HCT116 (cell line): Measurements from ENCODE around the gene TTBK1. TPM values are rescaled to one million over a fixed set of nuclear protein-coding genes. Genes with fewer than 3 reads are reported as not detected.

Experiments used
- ATAC-seq: fragments of 200-7000 bp; cut with Tn5 transposase; 2 replicates; pipeline ENCODE4 v1.9.1; 2020; ENCODE audit warnings: mild to moderate bottlenecking, moderate library complexity
- BruUV-seq: library from RNA; stranded (reverse); fragments of 400-500 nt; replicated peaks from 2 replicates; lab custom pipeline; 2021; lab: Mats Ljungman, UMichigan
- CTCF ChIA-PET: fragments of 300-600 bp; sonication (Branson Sonifier 250); formaldehyde crosslinking; loops from one replicate; lab custom pipeline; 2021; ENCODE audit warnings: antibody characterized with exemption; lab: Charles Lee
- POLR2A ChIA-PET: fragments of 300-600, 350-600 bp; sonication (Branson Sonifier 250); formaldehyde crosslinking; loops from one replicate; lab custom pipeline; 2021; ENCODE audit warnings: antibody characterized with exemption; lab: Charles Lee
- RAD21 ChIA-PET, 2 experiments: fragments of 300-600 bp; sonication (Branson Sonifier 250); formaldehyde crosslinking; loops; one replicate each; lab custom pipeline; 2023; ENCODE audit warnings: low total read pairs in 2 of 2; ENCODE audit not compliant: uncharacterized antibody in 2 of 2, unreplicated experiment in 2 of 2, low non-redundant PET in 1 of 2; lab: Charles Lee
- DNase-seq: peaks from one replicate; pipeline ENCODE4 v3.0.0-alpha.2; 2010; ENCODE audit warnings: low read depth, low spot score
- H2AFZ ChIP-seq: fragments of 200-600 bp; shearing (Covaris generic), sonication (generic); 2 replicates; pipeline ENCODE4 v1.6.1; 2017; ENCODE audit warnings: low read depth, mixed run types, mixed read lengths, antibody characterized with exemption, low read length; ENCODE audit not compliant: poor library complexity, severe bottlenecking
- H3K27ac ChIP-seq: 2 replicates; pipeline ENCODE4 v1.5.1; 2012; ENCODE audit warnings: low read depth, low read length
- H3K27me3 ChIP-seq: fragments of 200-600 bp; sonication (generic); 2 replicates; pipeline ENCODE4 v1.6.1; 2016; ENCODE audit warnings: mixed run types, low read length, mixed read lengths; ENCODE audit not compliant: insufficient read depth
- H3K36me3 ChIP-seq, 2 experiments: fragments of 200-500 bp in 1 of 2; fragments of 200-600 bp in 1 of 2; sonication (Bioruptor generic) in 1 of 2; sonication (generic) in 1 of 2; 2 replicates each; pipeline versions ENCODE4 v1.5.1 to v1.6.1; 2014 to 2016; ENCODE audit warnings: low read length in 2 of 2, inconsistent platforms in 1 of 2, mixed read lengths in 1 of 2, mixed run types in 1 of 2; ENCODE audit not compliant: insufficient read depth in 2 of 2, control insufficient read depth in 1 of 2
- H3K4me1 ChIP-seq, 2 experiments: fragments of 200-600 bp in 1 of 2; sonication (generic) in 1 of 2; 2 replicates each; pipeline versions ENCODE4 v1.5.1 to v1.6.1; 2012 to 2017; ENCODE audit warnings: low read length in 2 of 2, inconsistent platforms in 1 of 2, mild to moderate bottlenecking in 1 of 2, mixed read lengths in 1 of 2, mixed run types in 1 of 2, moderate library complexity in 1 of 2; ENCODE audit not compliant: insufficient read depth in 2 of 2, control insufficient read depth in 1 of 2
- H3K4me2 ChIP-seq: fragments of 200-600 bp; sonication (generic); 2 replicates; pipeline ENCODE4 v1.6.1; 2017; ENCODE audit warnings: mixed run types, low read length, mixed read lengths
- H3K4me3 ChIP-seq, 2 experiments: fragments of 200-600 bp in 1 of 2; sonication (generic) in 1 of 2; replicated peaks in 1 of 2; 2 replicates each; pipeline ENCODE4 v1.5.1; 2011 to 2016; ENCODE audit warnings: low read length in 2 of 2, control low read depth in 1 of 2, low read depth in 1 of 2, mild to moderate bottlenecking in 1 of 2, mixed read lengths in 1 of 2, mixed run types in 1 of 2
- H3K79me2 ChIP-seq: fragments of 200-600 bp; sonication (generic); 2 replicates; pipeline ENCODE4 v1.6.1; 2017; ENCODE audit warnings: mild to moderate bottlenecking, mixed run types, low read length, moderate library complexity, mixed read lengths; ENCODE audit not compliant: insufficient read depth
- H3K9ac ChIP-seq: fragments of 200-600 bp; sonication (generic); 2 replicates; pipeline ENCODE4 v1.6.1; 2016; ENCODE audit warnings: low read length, mixed read lengths
- H3K9me2 ChIP-seq: fragments of 200-600 bp; sonication (generic), shearing (Covaris generic); 2 replicates; pipeline ENCODE4 v1.6.1; 2017; ENCODE audit warnings: mixed run types, mild to moderate bottlenecking, moderate library complexity; ENCODE audit not compliant: insufficient read depth
- H3K9me3 ChIP-seq, 2 experiments: fragments of 200-500 bp in 1 of 2; fragments of 200-600 bp in 1 of 2; sonication (Bioruptor generic) in 1 of 2; sonication (generic) in 1 of 2; 2 replicates each; pipeline ENCODE4 v1.6.1; 2014 to 2017; ENCODE audit warnings: low read length in 2 of 2, mixed read lengths in 2 of 2, inconsistent platforms in 1 of 2, low read depth in 1 of 2, mild to moderate bottlenecking in 1 of 2, mixed run types in 1 of 2, moderate library complexity in 1 of 2; ENCODE audit not compliant: control insufficient read depth in 1 of 2, insufficient read depth in 1 of 2
- H4K20me1 ChIP-seq: fragments of 200-600 bp; sonication (generic), shearing (Covaris generic); 2 replicates; pipeline ENCODE4 v1.6.1; 2017; ENCODE audit warnings: mixed run types, mild to moderate bottlenecking, moderate library complexity; ENCODE audit not compliant: insufficient read depth
- CEBPB ChIP-seq: IDR thresholded peaks from 2 replicates; pipeline ENCODE4 v1.6.1; 2012; ENCODE audit warnings: low read depth
- CTCF ChIP-seq, 3 experiments: fragments of 200-600 bp in 1 of 3; sonication (generic) in 1 of 3; IDR thresholded peaks in 2 of 3; conservative IDR thresholded peaks in 1 of 3; 2 replicates each; pipeline ENCODE4 v1.5.1; 2012 to 2017; ENCODE audit warnings: low read depth in 2 of 3, low read length in 2 of 3, antibody characterized with exemption in 1 of 3, borderline replicate concordance in 1 of 3, control low read depth in 1 of 3, mild to moderate bottlenecking in 1 of 3, mixed read lengths in 1 of 3, mixed run types in 1 of 3, moderate library complexity in 1 of 3; ENCODE audit not compliant: insufficient read depth in 1 of 3
- FOSL1 ChIP-seq: IDR thresholded peaks from 2 replicates; pipeline ENCODE4 v1.6.1; 2012; ENCODE audit warnings: low read depth
- POLR2A ChIP-seq: IDR thresholded peaks from 2 replicates; pipeline ENCODE4 v1.7.0; 2011; ENCODE audit warnings: borderline replicate concordance; ENCODE audit not compliant: insufficient read depth, insufficient read length; ENCODE audit errors: extremely low read depth
- POLR2AphosphoS5 ChIP-seq: IDR thresholded peaks from 2 replicates; pipeline ENCODE4 v1.6.1; 2011; ENCODE audit warnings: mild to moderate bottlenecking, low read depth, low read length, moderate library complexity
- RAD21 ChIP-seq: IDR thresholded peaks from 2 replicates; pipeline ENCODE4 v1.6.1; 2012; ENCODE audit warnings: low read depth, mild to moderate bottlenecking
- SRF ChIP-seq: IDR thresholded peaks from 2 replicates; pipeline ENCODE4 v1.6.1; 2012; ENCODE audit warnings: low read depth
- TCF7L2 ChIP-seq: IDR thresholded peaks from 2 replicates; pipeline ENCODE4 v1.7.0; 2011; ENCODE audit warnings: borderline replicate concordance, inconsistent platforms; ENCODE audit not compliant: insufficient read depth, insufficient read length; ENCODE audit errors: extremely low read depth
- ZBTB33 ChIP-seq: IDR thresholded peaks from 2 replicates; pipeline ENCODE4 v1.6.1; 2011; ENCODE audit warnings: mild to moderate bottlenecking, low read length, moderate library complexity; ENCODE audit not compliant: insufficient replicate concordance; ENCODE audit errors: extremely low read depth
- ZFX ChIP-seq: fragments of 450-650 bp; IDR thresholded peaks from 2 replicates; pipeline ENCODE4 v1.6.1; 2017
- ZNF274 ChIP-seq: fragments of 200-500 bp; sonication (Bioruptor generic); IDR thresholded peaks from 2 replicates; pipeline ENCODE4 v1.6.1; 2014; ENCODE audit warnings: mild to moderate bottlenecking, low read depth, low read length, inconsistent platforms
- intact Hi-C: fragments of 100-400 bp; cut with micrococcal nuclease; formaldehyde crosslinking; loops from 2 replicates; pipeline ENCODE4 v1.10.0; 2022
- total RNA-seq: library from RNA; stranded (reverse); gene quantifications from one replicate; pipeline ENCODE4 v1.2.1, GENCODE V29; 2021; ENCODE audit not compliant: unreplicated experiment

The TTBK1 gene
- total RNA-seq, 1 experiment from 2014 or later: not detected

GRCh38 chr6:43328528-43328927 is 85.2 kb downstream of the TTBK1 start:
- Histone ChIP-seq H3K9ac (no peak overlapping the region), H3K27me3 (no peaks in the 10 kb centered on the region), H3K4me1 (peaks cover 0 to 8% of the 10 kb centered on the region in 2 experiments; a peak in 2 of 4 replicates), H3K9me3 (no peaks in the 10 kb centered on the region), H3K4me2 (no peak overlapping the region), H3K27ac (no peak overlapping the region), H3K4me3 (no peak overlapping the region), H3K36me3 (no peaks in the 10 kb centered on the region), H2AFZ (no peak overlapping the region), H4K20me1 (no peaks in the 10 kb centered on the region), H3K79me2 (no peaks in the 10 kb centered on the region), H3K9me2 (no peaks in the 10 kb centered on the region)
- ChIA-PET RAD21 (no interaction called here), POLR2A (no interaction called here), CTCF (no interaction called here)
- DNase-seq (no peak), ATAC-seq (peak; percentile 52; the same call in 1 of the 2 replicates)
- intact Hi-C loops: no loop called here
- no TSS peak for BruUV-seq
- TF ChIP-seq POLR2AphosphoS5 (no peak), POLR2A (no peak), CEBPB (no peak), ZNF274 (no peak), RAD21 (no peak), TCF7L2 (no peak), ZFX (no peak), CTCF (IDR thresholded peaks at IDR 0.05 in 2 of 3, conservative IDR thresholded peaks at IDR 0.05 in 1 of 3; ENCODE audit: borderline replicate concordance in 1 of 3, insufficient read depth in 1 of 3, low read depth in 2 of 3, low read length in 2 of 3) (no peak), FOSL1 (no peak), ZBTB33 (no peak), SRF (no peak)
